GM21576 (cell line): ENCODE measurements around the gene DCLK1.

Experiments used
- ATAC-seq: cut with Tn5 transposase; IDR thresholded peaks from one replicate; pipeline ENCODE4 v1.9.1; 2021; ENCODE audit warnings: mild to moderate bottlenecking, moderate library complexity; ENCODE audit not compliant: unreplicated experiment

DCLK1 gene

DNA sequence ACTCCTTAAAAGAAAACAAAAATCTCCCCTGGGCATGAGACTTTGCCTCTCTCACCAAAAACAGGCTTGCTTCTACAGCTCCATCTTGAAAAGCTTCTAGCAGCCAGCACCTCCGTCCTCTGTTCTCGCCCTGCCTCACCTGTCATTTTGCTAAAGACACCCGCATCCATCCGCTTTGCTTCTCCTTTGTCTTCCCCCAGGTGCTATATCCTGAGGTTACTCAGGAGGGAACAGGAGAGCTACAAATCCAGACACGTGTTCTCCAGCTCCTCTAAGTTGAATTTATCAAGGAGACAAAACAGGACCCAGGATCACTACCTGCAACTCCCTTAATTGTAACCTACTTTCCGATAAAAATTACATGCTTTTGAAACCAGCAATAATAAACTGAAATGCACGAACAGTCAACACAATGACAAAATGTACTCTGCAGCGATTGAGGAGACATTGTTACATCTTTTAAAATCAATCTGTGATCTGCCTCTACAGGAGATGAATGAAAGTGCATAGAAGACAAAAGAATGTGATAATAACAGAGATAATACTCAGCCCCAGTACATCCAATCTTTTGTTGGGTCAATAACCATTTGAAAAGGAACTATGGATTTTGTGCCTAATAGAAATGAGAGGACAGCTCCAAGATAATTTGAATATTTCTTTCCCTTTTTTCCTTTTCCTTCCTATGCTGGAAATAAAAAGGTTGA is 221.2 kb downstream of the DCLK1 start:
- ATAC-seq, result no peak

- ATAC-seq, result no peak
These were observed 222.1 kb downstream of the DCLK1 start for GRCh38 chr13:35909091-35909490.

DNA sequence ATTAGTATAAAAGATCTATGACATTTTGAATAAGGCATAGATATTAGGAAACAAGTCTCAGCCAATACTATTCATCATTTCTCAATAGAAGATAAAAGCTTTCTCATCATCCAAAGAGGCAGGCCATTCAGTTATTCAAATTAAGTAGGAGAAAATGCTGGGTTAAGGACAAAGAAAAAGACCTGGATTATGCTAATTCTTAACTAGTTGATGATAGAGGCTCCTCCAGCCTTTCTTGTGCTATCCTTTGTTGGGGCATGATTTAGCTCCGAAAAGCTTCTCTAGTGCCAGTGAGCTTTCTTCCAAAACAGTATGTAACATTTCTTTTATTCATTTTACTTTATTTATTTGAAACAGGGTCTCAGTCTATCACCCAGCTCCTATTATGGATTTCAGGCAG is 223.0 kb downstream of the DCLK1 start:
- no peak for ATAC-seq

DNA sequence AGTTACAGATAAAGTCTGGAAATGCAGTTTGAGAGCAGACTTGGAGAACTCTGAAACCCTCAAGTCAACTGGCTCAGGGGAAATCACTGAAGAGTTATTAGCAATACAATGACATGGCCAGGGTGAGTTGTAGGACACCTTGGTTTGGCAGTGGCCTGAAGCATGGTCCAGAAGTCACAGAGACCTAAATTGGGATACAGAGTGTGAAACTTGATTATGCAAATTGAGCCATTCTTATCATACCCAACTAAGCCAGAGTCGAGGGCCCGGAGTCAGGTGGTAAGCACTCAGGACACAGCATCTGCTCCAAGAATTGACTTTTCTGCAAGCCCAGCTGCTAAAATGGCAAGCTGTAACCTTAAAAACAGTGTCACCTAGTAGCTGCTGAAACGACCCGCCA is 224.5 kb downstream of the DCLK1 start:
- no peak for ATAC-seq

DNA sequence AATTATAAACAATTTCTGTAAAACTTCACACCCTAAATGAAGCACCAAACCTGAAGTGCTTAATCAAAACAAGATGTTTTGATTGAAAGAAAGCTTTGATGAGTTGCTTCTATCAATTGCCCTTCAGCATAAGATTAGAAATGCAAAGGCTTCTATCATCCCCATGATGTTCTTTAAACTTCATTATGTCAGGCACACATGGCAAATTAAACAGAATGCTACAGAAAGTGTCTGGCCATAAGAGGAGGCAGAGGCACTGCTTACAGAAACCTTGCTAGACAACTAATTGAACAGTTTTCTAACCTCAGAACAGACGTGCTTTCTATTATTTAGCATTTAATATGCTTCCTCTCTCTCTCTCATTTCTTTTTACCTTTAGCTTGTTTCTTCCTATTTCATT is 228.1 kb downstream of the DCLK1 start:
- no peak for ATAC-seq

DNA sequence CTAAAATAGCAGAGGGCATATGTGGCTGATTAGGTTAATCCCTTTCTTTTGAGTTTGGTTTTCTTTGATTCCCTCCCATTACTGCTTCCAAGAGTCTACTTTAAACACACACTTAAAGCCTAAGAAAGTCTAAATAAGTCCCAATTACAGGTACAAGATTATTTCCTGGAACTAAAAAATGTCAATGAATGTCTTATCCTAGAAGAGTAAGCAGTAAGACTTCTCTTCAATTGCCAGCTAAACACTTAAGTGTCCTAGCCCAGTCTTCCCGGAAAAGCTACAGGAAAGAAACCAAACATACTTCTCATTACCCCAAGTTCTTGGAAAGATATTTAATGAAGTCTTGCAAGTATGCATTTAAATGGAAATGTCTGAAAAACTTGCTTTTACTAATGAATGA is 233.1 kb downstream of the DCLK1 start:
- no peak for ATAC-seq

- ATAC-seq, result no peak
These were observed 236.5 kb downstream of the DCLK1 start for GRCh38 chr13:35894636-35895035.

DNA sequence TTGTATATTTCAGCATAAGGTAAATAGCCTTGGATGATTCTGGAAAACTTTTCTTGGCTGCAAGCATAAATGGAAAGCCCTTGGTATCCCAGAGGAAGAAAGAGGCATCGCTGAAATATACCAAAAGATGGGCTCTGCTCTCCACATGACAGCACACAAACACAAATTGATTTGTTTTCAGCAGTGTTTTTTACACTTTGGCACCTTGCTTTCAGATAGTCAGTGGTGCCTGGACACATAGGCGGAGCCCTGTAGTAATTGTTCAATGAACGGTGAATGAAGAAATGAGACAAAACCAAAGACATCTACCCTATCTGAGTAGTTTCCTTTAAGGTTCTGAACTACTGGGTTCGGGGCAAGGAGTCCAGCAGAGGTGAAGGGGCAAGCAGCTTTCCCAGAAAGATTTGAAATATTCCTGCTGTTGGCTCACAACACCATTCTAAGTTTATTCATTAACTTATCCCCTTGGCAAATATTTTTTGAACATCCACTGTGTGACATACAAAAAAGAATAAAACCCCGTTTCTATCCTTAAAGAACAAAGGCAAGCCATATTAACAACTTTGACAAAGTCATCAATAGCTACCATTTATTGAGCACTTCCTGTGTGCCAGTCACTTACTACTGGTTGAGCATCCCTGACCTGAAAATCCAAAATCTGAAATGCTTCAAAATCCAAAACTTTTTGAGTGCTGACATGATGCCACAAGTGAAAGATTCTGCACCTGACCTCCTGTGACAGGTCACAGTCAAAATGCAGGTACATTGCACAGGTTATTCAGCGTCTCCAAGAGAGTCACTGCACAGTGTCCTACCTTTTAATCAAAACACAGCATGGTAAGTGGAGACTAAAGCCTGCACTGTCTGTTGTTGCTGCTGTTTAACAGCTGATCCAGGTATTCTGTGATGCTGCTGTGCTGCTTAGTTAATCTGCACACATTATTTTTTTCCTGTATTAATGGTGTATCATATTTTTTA is 238.1 kb downstream of the DCLK1 start:
- no peak for ATAC-seq

GRCh38 chr13:35891507-35892441 is 239.4 kb downstream of the DCLK1 start:
- no peak for ATAC-seq

- ATAC-seq, result no peak
These were observed 241.6 kb downstream of the DCLK1 start for GRCh38 chr13:35889560-35889959.

GRCh38 chr13:35888981-35889380 is 242.2 kb downstream of the DCLK1 start:
- ATAC-seq, result no peak

DNA sequence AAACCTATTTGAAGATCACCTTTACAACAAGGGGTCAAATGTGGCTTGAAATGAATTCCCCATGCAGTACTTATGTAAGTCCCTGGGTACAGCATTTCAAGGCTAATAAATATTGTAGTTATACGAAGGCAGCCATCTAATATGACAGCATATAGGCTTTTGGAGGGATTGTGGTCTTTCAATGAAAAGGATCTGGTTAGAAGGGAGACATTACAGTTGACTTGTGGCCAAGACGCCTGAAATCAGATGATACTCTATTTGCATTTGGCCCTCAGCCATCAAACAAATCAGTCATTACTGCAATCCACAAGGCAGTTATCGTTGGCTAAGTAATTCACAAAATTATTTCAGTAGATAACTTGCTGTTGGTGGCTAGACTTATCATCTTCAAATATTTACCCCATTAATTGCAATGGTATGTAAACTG is 242.7 kb downstream of the DCLK1 start:
- ATAC-seq, result no peak

GRCh38 chr13:35887115-35887666 is 244.0 kb downstream of the DCLK1 start:
- ATAC-seq, result no peak

- ATAC-seq, result no peak
These were observed 244.7 kb downstream of the DCLK1 start for GRCh38 chr13:35886332-35887114.

GRCh38 chr13:35884211-35884760 is 246.9 kb downstream of the DCLK1 start:
- no peak for ATAC-seq

GRCh38 chr13:35882722-35883497 is 248.3 kb downstream of the DCLK1 start:
- no peak for ATAC-seq

DNA sequence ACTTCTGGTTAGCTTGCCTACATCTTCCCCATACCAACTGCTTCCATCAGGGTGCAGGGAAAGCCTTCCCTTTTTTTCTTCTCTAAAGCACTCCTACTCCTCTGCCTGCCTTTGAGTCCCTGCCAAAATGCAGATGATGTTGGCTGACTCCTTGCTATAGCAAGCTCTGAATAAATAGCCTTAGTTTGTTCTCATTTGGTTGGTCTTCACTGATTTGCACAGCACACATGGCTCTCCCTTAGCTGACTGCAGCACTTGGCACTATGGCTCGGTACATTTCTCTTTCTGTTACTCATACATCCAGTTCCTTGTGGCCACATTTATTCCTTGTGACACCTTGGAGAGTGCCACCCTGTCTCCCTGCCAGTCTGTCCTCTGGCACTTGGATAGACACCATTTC is 249.8 kb downstream of the DCLK1 start:
- ATAC-seq, result no peak

DNA sequence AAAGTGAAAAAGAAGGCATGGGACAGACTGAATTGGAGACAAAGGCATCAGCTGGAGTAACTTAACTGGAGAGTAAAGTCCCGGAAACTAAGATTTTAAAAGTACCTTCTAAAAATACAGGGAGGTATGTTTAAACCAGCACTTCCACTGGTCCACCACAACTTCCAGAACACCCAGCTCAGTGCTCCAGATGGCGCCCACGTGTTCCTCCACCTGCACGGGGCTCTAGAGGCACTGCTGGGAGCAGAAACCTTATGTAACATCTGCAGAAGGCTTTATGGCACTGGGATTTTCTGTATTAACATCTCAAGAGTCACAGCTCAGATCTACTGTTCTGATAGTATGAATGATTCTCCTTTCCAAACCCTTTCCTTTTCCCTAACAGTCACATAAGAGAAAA is 252.1 kb downstream of the DCLK1 start:
- ATAC-seq, result no peak

- ATAC-seq, result no peak
These were observed 254.6 kb downstream of the DCLK1 start for GRCh38 chr13:35876601-35877000.
